Fibroblast of lung (primary cell): ENCODE data around the gene TRPV4.

Experiments
- CTCF ChIP-seq, 2 donors: IDR thresholded peaks in 1 of 2; conservative IDR thresholded peaks in 1 of 2; 1 replicate in 1 of 2; 2 replicates in 1 of 2; pipeline ENCODE4 v1.5.1; 2011 to 2012; ENCODE audit warnings: low read length in 2 of 2, control low read depth in 1 of 2, inconsistent platforms in 1 of 2, low read depth in 1 of 2, mild to moderate bottlenecking in 1 of 2
- EZH2 ChIP-seq: IDR thresholded peaks from 2 replicates; pipeline ENCODE4 v1.5.1; 2012; ENCODE audit warnings: low read length, control low read depth, mild to moderate bottlenecking; ENCODE audit errors: missing control alignments

GRCh38 chr12:109764776-109765445 is 68.3 kb downstream of the TRPV4 start:
- TF ChIP-seq CTCF (conservative IDR thresholded peaks at IDR 0.05 in 1 of 2, IDR thresholded peaks at IDR 0.05 in 1 of 2; ENCODE audit: low read depth in 1 of 2, low read length in 2 of 2) (no peak), EZH2 (no peak)
